Activated CD8-positive, alpha-beta memory T cell treated with anti-CD3 and anti-CD28 coated beads, Interleukin-2, amount 50 U/mL, for 24 hours (primary cell): ENCODE results near the gene DCAF6.
"Not testable (repeated sequence)": the region's sequence is repeated elsewhere in the genome, so short reads cannot be mapped to it uniquely, and the experiment has no call there.

ENCODE experiments used
- DNase-seq: peaks from one replicate; pipeline ENCODE4 v3.0.0-alpha.2; 2020; ENCODE audit errors: extremely low read depth

DCAF6 gene

GRCh38 chr1:168031198-168031597 is 94.7 kb downstream of the DCAF6 start:
- DNase-seq = no peak

DNA sequence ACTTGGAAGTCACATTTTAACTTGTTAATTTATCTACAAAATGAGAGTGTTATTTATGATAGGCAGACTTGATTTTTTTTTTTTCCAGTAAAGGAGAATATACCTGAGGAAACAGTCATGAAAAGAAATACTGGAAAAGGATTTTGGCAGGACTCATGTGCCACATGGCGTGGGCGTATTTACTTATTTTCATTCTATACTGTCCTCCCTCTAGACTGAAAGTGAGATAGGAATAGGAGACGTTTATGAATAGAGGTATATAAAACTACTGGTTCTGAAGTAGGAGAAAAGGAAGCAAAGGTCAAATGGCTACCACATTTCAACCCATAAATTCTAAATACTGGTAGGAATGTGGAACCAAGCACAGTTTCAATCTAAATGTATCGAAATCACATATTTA is 95.1 kb downstream of the DCAF6 start:
- DNase-seq = no peak

GRCh38 chr1:168032029-168032428 is 95.5 kb downstream of the DCAF6 start:
- no peak for DNase-seq

GRCh38 chr1:168035345-168035744 is 98.9 kb downstream of the DCAF6 start:
- DNase-seq = no peak

- no peak for DNase-seq
These were observed 105.9 kb downstream of the DCAF6 start for GRCh38 chr1:168042362-168042761.

DNA sequence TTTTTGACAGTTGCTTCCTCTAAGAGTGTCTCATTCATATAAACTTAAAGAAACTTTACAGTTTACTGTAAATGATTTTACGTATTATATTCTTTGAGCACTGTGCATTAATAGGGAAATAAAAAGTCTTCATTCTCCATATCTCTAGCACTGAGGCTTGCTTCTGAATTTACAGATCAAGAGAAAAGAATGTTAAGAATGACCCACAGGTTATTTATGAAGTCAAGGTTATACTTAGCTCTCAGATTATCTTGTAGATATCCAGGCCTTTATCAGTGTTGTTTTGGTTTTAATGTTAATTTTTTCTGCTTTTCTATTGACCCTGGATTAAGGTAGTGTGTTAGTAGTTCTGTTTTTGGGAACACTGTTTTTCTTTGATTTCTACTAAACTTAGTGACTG is 108.8 kb downstream of the DCAF6 start:
- DNase-seq = no peak

GRCh38 chr1:168050307-168050706 is 113.8 kb downstream of the DCAF6 start:
- DNase-seq = no peak

DNA sequence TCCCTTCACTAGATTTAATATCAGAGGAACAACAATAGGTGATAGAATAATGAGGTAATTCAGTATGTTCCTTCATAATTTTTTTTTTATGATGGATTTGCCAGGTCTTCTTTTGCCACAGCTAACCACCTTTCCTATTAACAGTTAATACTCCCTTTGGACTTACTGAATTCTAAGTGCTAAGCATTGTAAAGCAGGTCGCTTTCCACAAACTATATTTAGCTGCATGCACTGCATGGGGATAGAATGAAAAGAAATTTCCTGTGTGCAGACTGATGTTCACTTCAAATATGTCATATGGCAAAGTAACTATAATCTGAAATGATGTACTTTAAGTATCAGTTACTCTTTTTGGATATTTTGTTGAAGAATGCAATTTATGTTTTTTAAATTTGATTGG is 114.4 kb downstream of the DCAF6 start:
- DNase-seq = no peak

GRCh38 chr1:168053681-168054080 is 117.2 kb downstream of the DCAF6 start:
- no peak for DNase-seq

DNA sequence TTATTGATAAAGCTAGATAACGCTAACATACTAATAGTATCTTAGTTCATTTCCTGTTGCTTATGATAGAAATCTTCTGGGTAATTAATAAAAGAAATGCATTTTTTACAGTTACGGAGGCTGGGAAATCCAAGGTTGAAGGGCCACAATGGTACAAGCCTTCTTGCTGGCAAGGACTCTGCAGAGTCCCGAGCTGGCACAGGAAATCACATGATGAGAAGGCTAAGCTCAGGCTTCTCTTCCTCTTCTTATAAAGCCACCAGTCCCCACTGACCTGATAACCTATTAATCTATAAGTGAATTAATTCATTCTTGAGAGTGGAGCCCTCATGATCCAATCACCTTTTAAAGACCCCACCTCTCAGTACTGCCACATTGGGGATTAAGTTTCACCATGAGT is 117.6 kb downstream of the DCAF6 start:
- DNase-seq = no peak

DNA sequence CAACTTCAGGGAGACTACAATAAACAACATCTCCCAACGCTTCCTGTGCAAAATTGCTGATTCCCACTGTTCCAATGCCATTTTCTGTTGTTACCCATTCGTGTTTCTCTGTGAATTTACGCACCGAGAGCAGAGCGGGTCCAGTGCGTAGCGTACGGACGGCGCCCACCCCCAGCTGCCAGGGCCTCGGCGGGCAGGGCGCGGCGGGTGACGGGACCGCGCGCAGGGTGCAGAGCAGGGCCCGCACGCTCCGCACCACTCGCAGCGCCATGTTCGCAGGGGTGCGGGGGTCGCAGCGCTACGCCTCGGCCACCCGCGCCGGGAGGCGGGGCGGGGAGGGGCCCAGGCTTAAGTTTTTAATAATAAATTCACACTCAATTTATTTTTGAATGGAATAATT is 119.7 kb downstream of the DCAF6 start:
- not testable (repeated sequence) for DNase-seq

DNA sequence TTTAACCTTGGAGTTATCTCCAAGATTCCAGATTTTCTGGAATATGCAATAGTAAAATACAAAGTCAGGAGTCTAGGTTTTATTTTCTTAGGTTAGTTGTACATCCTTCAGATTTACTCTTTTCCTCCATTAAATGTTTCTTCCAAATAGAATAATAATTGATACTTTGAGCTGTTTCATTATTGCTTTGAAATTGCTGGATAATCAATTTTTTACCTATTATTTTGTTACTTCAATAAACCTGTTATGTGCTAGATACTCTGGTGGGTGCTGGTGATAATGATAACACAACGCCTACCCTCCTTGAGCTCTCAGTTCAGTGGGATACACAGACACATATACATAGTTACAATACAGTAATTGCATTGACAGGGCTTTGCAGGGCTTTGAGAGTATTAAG is 120.9 kb downstream of the DCAF6 start:
- DNase-seq = no peak

GRCh38 chr1:168057921-168058320 is 121.4 kb downstream of the DCAF6 start:
- DNase-seq = no peak

DNA sequence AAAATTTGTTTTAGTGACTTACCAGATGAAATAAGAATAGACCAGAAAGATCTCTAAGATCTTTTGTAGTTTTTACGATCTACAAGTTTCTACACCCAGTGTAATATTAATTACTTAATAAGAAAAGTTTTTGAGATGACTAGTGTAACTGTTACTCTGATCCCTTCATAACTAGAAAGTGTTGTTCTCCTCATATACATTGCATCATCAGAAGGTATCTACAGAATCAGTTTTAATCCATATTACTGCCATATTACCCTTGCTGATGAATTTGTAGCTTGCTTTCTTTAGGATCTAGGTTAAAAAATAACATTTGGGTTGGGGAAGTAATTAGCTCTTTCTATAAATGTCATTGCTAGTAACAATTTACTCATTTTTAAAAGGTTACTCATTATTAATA is 127.7 kb downstream of the DCAF6 start:
- DNase-seq = no peak

DNA sequence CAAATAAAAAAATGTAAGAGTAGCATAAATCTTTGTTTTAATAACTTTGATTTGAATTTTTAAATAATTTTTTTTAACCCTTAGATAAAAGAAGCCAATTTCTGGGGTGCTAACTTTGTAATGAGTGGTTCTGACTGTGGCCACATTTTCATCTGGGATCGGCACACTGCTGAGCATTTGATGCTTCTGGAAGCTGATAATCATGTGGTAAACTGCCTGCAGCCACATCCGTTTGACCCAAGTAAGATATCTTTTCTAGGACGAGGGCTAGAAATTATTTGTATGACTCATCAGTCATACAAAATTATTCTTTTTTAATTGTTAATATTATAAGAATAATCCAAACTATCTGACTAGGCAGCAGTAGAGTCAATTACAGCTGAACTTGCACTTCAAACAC is 129.0 kb downstream of the DCAF6 start:
- DNase-seq = no peak

DNA sequence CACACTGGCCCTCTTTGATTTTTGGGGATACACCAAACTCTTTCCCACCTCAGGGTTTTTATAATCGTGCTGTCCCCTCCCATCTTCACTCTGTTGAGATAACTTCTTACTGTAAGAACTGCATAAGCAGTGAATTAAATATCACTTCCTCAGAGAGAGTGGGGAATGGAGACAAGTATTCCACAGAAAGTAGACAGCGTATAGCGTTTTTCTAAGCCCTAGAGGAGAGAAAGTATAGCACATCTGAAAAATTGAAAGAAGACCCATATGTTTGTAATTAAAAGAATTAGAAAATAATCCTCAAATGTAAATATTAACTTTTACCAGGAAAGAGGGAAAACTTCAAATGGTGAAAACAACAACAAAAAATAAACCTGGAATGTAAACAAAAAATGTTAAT is 132.9 kb downstream of the DCAF6 start:
- no peak for DNase-seq

DNA sequence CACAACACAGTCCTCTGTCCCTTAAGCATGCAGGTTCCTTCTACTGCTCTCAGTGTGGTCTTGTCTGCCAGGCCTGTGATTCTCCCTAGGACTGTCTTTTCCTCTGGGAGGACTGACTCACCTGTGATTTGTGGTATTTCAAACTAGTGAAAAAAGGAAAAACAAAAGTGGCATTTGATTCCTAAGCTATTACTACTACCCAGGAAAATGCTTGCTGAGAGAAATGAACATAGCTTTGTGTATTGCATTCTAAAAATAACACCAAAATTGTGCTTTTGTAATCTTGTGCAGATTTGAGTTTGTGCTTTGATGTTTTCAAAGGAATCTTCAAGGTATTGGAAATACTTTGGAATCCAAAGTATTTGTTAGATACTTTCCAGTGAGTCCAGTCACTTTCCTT is 143.3 kb downstream of the DCAF6 start:
- no peak for DNase-seq

DNA sequence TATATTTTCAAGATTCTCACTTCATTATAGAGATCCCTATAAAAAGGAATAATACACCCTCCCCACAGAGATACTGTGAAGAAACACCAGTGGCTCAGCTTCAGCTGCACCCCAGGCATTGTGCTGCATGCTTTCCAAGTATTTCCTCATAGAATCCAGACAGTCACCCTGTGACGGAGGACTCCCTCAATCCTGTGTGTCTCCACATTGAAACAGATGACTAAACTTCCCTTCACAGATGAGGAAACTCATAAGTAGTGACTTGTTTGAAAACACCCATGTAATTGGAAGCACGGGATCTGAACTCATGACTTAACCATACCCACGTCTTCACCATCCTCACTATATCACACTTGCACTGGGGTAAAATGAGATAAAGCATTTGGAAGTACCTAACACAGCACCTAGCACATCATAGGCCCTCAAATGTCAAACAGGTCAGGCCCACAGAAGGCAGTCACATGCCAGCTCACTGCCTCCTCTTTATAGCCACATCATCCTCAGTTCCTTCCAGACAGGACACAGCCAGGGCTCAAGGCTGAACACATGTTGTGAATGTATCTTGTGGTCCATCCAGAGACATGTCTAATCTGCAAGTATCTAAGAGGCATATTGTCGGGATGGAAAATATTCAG is 145.0 kb downstream of the DCAF6 start:
- no peak for DNase-seq

GRCh38 chr1:168082008-168082876 is 145.8 kb downstream of the DCAF6 start:
- peak; percentile 25 for DNase-seq

DNA sequence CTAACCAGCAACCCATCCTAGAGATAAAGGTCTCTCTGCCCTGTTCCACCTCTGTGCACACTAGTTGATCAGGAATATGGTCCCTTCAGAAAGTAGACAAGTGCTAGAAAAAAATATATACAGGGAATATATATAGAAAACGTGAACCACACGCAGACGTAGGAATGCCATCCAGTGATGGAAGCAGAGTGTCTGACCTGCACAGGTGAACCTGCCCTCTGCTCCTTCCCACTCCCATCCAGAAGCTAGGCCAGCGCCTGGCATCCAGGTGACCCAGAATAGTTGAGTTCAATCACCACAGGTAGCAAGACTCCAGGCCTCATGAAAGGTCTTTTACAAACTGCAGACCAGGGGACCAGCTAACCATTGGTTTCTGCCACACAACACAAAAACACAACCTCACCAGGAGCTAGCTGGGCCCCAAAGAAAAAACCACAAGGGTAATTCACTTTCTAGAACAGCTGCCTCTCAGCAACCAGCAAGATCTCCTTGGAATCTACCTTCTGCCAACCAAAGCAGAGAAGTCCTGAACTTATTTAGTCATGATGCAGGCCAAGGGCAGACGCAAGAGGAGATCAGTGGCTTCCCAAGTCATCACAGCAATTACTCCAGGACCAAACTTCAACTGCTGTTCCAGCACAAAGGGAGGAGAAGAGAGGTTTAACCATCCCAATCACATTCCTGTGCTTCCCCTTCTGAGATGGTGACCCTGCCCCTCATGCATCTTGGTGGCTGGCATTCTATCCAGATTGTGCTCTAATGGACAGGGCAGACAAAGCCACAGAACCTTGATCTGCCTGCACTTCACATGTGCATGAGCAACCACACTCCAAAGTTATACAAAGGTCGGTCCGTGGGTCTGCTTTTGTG is 147.2 kb downstream of the DCAF6 start:
- no peak for DNase-seq

GRCh38 chr1:168084396-168085231 is 148.1 kb downstream of the DCAF6 start:
- DNase-seq = peak; percentile 19
